Measurements from ENCODE around the gene KIF26A.

KIF26A gene

GRCh38 chr14:104099096-104100041, 39.0 kb upstream of the KIF26A start:
- no peak for TF ChIP-seq FOXM1 (IDR thresholded peaks at IDR 0.05; ENCODE audit: borderline replicate concordance, low read depth)
- TF ChIP-seq EGR1 (IDR thresholded peaks at IDR 0.05) = no peak
- no peak for TF ChIP-seq EP300 (IDR thresholded peaks at IDR 0.05; ENCODE audit: borderline replicate concordance)
- TF ChIP-seq TEAD4 (IDR thresholded peaks at IDR 0.05) = no peak
- no peak for TF ChIP-seq RAD21 (IDR thresholded peaks at IDR 0.05; ENCODE audit: low read depth)
- no peak for TF ChIP-seq TCF12 (IDR thresholded peaks at IDR 0.05; ENCODE audit: low read depth)
- TF ChIP-seq CREB1 (IDR thresholded peaks at IDR 0.05; ENCODE audit: low read depth) = no peak
- no peak for TF ChIP-seq USF1 (IDR thresholded peaks at IDR 0.05)
- no peak for TF ChIP-seq MAX (IDR thresholded peaks at IDR 0.05)
- no peak for TF ChIP-seq TAF1 (IDR thresholded peaks at IDR 0.05; ENCODE audit: low read depth)
- TF ChIP-seq CEBPB (IDR thresholded peaks at IDR 0.05) = no peak
- no peak for TF ChIP-seq YY1 (IDR thresholded peaks at IDR 0.05; ENCODE audit: low read depth)
- no peak for TF ChIP-seq ZBTB7A (IDR thresholded peaks at IDR 0.05; ENCODE audit: low read depth)
- no peak for TF ChIP-seq REST (IDR thresholded peaks at IDR 0.05; ENCODE audit: low read depth)
- TF ChIP-seq NFIC (IDR thresholded peaks at IDR 0.05) = no peak

- TF ChIP-seq EGR1 (IDR thresholded peaks at IDR 0.05) (no peak), CREB1 (IDR thresholded peaks at IDR 0.05; ENCODE audit: low read depth) (no peak), FOXM1 (IDR thresholded peaks at IDR 0.05; ENCODE audit: borderline replicate concordance, low read depth) (no peak), EP300 (IDR thresholded peaks at IDR 0.05; ENCODE audit: borderline replicate concordance) (no peak), REST (IDR thresholded peaks at IDR 0.05; ENCODE audit: low read depth) (no peak), TEAD4 (IDR thresholded peaks at IDR 0.05) (no peak)
Measured at GRCh38 chr14:104100171-104101085, 38.0 kb upstream of the KIF26A start.

DNA sequence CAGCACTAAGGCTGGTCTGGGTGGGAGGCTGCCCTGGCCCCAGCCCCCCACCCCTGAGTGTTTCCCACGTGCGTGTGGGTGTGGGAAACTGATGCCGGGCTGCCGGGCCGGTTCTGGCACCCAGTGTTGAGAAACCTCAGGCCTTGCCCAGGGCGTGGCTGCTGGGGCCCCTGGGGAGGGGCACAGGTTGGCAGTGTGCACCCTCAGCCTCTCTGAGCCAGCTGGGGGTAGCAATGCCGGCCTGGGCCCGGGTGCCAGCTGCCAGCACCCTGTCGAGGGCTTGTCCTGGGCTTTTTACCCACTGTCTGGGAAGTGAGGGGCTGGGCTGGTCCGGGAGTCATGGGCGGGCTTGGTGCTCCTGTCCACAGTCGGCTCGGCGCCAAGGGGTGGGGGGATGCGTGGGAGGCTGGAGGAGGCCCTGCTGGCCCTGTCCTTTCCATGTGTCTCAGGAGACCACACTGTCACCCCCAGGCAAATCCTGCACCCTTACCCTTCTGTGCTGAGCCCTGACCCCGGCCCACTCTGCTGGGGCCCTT, 37.2 kb upstream of the KIF26A start:
- TF ChIP-seq MAX (IDR thresholded peaks at IDR 0.05) (no peak), RAD21 (IDR thresholded peaks at IDR 0.05; ENCODE audit: low read depth) (no peak), TCF12 (IDR thresholded peaks at IDR 0.05; ENCODE audit: low read depth) (no peak), EGR1 (IDR thresholded peaks at IDR 0.05) (no peak), FOXM1 (IDR thresholded peaks at IDR 0.05; ENCODE audit: borderline replicate concordance, low read depth) (no peak)

DNA sequence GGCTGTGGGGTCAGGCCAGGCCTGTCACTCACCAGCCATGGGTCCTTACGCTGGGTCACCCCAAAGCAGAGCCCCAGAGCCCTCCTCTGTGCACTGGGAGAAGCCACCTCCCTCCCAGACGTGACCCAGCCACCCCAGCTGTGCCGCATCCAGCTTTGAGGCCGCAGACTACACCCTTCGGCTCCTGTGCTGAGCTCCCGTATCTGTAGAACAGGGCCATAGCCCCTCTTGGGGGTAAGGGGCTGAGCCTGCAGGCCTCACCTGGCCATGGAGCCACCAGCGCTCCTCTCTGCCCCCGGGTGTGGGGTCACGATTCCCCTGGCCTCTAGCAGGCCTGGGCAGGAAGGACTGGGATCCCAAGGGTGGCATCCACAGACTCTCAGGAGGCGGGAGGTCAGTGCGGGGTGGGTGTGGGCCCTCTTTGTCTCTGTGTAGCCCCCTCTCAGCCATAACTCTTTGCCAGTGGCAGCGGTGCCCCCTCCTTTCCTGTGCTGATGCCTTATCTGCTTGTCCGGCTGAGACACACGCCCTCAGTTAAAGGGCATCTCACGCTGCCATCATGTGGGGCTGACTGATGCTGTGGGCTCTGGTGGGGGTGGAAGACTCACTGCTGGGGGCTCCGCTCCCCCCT, 36.6 kb upstream of the KIF26A start:
- TF ChIP-seq NFIC (IDR thresholded peaks at IDR 0.05) (no peak), YY1 (IDR thresholded peaks at IDR 0.05; ENCODE audit: low read depth) (no peak), TAF1 (IDR thresholded peaks at IDR 0.05; ENCODE audit: low read depth) (no peak), EGR1 (IDR thresholded peaks at IDR 0.05) (no peak), FOXM1 (IDR thresholded peaks at IDR 0.05; ENCODE audit: borderline replicate concordance, low read depth) (no peak), TCF12 (IDR thresholded peaks at IDR 0.05; ENCODE audit: low read depth) (no peak), TEAD4 (IDR thresholded peaks at IDR 0.05) (no peak), MAX (IDR thresholded peaks at IDR 0.05) (no peak), EP300 (IDR thresholded peaks at IDR 0.05; ENCODE audit: borderline replicate concordance) (no peak), REST (IDR thresholded peaks at IDR 0.05; ENCODE audit: low read depth) (no peak), CREB1 (IDR thresholded peaks at IDR 0.05; ENCODE audit: low read depth) (no peak), USF1 (IDR thresholded peaks at IDR 0.05) (no peak), CEBPB (IDR thresholded peaks at IDR 0.05) (no peak), RAD21 (IDR thresholded peaks at IDR 0.05; ENCODE audit: low read depth) (no peak), ZBTB7A (IDR thresholded peaks at IDR 0.05; ENCODE audit: low read depth) (no peak)

All from Ishikawa (cell line).